DMS53 (cell line): ENCODE data around the gene DTNB.
"Not testable (repeated sequence)": the region's sequence is repeated elsewhere in the genome, so short reads cannot be mapped to it uniquely, and the experiment has no call there.

Source experiments
- DNase-seq: peaks from one replicate; lab custom pipeline; 2025; lab: John Stamatoyannopoulos, UW

The DTNB gene

DNA sequence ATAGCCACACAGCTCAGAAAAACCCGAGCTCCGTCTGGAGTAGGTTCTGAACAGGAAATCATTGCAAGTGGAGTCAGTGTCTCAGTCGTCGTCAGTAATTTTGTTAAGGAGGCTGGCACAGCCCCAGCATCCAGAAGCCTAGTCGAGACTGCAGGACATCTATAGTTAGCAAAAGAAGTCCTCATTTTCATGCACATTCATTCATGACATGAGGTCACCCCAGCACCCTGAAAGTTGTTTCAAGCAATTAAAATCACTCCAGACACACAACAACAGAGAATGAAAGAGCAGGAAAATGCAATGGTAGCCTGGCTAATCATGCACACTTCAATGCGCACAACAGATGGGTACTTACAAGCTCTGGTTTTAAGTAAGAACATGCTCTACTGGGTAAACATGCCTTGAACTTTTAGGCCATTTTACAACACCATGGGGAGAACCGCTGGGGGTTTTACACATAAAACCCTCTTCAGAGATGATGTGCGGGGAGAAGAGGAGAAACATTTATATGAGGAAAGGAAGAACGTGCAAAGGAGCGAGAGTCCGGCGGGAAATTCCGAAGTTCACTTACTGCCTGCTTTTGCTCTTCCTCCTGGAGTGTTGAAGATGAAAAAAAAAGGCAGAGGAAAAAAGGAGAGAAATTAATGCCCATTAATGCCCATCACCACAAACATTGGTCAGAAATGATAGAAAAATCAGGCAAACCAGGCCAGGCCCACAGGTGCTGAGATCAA is 254.3 kb downstream of the DTNB start:
- no peak for DNase-seq

DNA sequence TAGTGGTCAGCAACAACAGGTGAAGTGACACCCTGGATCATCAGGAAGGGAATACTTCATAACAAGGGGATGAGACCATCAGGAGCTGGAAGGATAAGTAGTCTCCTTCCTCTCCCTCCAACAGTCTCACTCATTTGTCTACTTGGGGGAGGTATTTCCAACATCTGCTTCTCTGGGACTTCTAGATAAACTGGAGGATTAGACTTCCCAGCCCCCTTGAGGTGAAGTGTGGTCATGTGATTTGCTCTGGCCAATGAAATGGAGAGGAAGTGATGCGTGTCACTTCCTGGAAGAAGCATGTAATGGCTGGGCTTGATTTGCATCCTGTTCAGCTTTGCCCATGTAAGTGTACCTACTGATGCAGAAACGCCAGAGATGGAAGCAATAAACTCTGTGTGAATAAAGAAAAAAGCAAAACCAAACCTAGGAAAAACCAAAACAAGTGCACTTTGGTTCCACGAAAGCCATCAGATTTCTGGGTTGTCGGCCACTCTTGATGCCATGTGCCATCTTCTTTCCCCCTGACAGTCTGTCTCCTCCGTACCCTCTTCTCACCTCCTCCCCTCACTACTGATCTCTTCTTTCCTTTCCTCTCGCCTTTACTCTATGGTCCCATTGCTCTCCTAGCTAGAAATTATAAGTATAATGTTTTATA is 255.5 kb downstream of the DTNB start:
- DNase-seq, result peak; percentile 21

DNA sequence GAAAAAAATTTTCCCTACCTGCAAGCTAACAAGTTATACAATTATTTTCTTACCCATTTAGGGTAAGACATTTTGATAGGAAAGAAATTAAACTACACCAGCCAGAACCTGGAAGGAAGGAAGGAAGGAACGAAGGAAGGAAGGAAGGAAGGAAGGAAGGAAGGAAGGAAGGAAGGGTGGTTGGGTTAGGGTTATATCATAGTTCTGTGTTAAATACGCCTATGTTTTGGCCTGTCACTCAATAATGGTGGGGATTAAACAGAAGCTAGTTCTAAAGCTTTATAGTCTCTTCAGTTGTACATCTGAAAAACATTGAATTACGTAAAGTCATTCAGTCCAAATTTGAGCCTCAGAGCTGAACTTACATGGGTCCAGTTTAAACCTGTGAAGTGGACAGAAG is 256.7 kb downstream of the DTNB start:
- DNase-seq, result no peak

DNA sequence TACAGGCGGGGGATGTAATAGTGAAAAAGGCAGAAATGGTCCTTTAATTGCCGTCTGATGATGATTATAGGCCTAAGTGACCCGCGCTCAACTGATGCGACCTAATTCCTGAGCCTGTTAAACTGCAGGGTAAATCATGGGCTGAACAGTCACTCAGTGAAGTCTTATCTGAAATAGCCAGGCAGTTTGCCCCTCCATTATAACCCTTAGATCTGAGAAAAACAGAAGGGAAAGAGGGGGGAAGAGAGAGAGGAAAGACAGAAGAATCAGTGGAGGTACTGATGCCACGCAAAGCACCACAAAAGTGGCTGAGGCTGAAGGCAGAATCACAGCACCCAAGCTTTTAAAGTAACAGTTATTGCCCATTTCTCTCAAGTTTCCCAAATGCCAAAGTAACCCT is 258.6 kb downstream of the DTNB start:
- DNase-seq, result no peak

DNA sequence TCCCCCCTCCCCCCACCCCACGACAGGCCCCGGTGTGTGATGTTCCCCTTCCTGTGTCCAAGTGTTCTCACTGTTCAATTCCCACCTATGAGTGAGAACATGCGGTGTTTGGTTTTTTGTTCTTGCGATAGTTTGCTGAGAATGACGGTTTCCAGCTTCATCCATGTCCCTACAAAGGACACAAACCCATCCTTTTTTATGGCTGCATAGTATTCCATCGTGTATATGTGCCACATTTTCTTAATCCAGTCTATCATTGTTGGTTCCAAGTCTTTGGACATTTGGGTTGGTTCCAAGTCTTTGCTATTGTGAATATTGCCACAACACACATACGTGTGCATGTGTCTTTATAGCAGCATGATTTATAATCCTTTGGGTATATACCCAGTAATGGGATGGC is 260.0 kb downstream of the DTNB start:
- not testable (repeated sequence) for DNase-seq

DNA sequence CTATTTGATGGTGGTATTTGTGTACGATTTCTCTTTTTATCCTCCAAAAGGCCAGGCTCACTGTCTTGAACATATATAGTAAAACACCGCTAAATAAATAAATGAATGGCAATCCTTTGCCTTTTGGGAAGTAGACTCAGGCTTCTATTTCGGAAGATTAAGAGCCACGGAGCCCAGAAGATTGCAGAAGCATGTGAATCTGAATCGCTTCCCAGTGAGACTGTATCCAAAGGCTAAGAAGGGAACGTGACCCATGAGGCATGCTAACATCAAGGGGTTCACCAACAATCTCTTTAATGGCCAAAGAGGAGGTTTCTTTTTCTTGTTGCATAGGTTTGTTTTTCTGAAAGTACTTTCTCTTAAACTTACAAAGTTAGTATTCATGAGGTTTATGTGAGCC is 261.6 kb downstream of the DTNB start:
- DNase-seq, result no peak

DNA sequence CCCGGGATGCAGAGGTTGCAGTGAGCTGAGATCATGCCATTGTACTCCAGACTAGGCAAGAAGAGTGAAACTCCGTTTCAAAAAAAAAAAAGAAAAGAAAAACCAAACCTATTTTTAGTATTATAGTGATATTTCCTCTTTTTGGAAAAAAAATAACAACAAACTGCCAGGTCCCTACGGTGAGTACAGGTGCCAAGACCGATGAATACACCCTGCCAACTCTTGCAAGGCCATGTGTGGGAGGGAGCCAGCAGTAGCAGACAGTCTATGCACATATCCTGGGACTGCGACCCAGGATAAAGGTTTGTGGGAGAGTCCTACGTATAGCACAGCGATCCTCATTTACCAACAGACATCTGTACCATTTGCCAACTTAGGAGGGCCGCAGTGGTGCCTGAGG is 262.1 kb downstream of the DTNB start:
- DNase-seq, result no peak

DNA sequence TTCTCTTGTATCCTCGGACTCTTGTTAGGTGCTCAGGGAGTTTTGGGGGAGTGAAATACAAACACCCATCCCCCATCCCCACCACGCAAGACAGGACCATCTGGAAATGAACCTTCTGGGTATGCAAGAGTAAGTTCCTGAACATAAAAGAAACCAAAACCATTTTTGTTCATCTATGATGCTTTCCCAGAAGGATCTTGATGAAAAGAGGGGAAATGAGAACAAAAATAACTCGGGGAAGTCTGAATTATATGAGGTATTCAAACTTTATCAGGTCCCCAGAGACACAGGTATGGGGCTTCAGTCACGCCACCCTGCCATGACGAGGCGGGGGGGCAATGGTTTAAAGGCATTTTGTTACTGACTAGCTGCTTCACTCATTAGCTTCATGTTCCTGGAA is 263.0 kb downstream of the DTNB start:
- DNase-seq, result no peak

DNA sequence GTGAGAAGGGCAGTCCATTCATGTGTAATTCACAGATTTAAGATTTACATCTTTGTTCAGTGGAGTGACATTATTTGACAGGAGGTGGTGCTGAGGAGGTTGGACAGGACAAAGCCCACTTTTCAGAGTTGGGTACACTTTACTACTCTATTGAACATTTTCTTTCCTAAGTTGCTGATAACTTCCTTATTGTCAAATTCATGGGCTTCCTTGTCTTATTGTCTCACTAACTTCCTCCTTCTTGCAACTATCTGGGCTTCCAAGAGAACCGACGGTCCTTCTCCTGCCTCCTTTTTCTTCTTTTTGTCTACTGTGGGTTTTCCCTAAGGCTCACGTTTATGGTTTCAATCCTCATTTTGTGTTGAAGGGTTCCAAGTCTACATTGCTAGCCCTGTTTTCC is 263.9 kb downstream of the DTNB start:
- DNase-seq, result no peak

DNA sequence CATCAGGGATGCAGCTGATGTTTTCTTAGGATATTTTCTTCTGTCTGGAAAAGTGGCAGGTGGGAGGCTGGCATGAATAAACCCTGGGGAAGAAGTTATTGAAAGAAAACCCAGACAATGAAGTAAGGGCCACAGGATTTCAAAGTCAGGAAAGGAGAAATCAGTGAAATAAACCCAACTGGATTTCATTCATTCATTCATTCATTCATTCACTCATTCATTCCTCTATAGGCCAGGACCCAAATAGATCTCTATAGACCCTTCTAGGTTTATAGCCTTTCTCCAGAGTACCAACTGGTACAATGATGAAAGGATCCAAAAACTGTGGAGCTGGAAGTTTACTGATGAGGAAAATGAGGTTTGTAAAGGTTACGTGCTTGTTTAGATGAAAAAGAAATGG is 264.3 kb downstream of the DTNB start:
- DNase-seq, result no peak

DNA sequence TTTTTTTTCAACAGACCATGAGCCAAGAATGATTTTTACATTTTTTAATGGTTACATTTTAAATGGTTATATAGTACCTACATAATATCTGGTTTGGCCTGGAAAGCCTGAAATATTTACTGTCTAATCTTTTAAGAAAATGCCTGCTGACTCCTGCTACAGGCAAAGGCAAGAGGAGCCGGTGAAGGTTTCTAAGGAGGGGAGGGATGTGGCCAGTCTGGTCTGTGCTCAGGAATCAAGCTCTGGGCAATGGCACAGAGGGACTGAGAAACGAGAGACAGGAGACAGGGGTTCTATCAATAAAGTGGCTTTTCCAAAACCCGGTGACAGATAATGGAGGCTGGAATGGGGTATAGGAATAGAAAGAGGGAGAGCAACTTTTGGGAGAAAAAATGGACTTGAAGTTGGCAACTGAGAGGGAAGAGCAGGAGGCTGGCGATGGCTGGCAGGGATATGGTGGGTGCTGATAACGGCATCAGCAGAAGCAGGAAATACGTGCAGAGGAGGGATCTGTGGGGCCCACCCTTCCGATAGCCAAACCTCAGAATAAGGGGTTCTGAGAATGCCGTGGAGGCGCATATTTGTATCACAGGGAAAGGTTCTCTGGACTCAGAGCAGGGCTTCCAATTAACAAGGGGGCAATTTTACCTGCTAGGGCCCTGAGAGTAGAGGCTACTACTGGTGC is 267.6 kb downstream of the DTNB start:
- DNase-seq, result no peak

DNA sequence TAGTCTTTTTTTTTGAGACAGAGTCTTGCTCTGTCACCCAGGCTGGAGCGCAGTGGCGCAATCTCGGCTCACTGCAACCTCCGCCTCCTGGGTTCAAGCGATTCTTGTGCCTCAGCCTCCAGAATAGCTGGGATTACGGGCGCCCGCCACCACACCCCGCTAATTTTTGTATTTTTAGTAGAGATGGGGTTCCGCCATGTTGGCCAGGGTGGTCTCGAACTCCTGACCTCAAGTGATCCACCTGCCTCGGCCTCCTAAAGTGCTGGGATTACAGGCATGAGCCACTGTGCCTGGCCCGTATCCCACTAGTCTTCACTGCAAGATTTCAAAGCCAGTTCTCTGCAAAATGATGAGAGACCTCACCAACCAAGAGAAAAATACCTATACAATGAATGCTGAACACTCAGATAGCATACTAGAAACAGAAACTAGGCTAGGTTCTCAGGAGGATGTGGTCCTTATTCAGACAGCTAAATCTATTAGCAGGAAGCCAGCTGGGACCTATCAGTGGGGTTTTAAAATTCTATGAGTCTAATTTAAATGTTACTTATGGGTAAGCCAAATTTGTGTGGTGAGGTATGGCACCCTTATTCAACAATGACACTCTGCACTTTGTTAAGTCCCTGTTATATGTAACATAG is 270.1 kb downstream of the DTNB start:
- DNase-seq, result not testable (repeated sequence)

DNA sequence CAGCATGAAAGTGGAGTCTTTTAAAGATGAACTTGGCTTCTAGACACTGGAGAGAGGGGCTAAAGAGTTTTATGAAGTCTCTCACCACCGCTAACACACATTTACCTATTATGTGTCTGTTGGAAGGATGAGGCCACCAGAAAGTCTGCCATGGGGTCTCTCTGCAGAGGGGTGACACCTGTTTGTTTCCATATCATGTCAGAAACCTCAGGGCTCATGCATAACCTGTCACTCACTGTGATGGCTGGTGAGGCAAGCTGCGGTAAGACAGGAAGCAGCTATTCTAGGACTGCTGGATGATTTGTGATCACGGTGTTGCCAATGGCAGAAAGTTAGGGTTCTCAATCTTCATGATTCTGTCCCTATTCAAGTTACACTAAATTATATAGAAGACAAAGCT is 270.9 kb downstream of the DTNB start:
- peak; percentile 6 for DNase-seq

DNA sequence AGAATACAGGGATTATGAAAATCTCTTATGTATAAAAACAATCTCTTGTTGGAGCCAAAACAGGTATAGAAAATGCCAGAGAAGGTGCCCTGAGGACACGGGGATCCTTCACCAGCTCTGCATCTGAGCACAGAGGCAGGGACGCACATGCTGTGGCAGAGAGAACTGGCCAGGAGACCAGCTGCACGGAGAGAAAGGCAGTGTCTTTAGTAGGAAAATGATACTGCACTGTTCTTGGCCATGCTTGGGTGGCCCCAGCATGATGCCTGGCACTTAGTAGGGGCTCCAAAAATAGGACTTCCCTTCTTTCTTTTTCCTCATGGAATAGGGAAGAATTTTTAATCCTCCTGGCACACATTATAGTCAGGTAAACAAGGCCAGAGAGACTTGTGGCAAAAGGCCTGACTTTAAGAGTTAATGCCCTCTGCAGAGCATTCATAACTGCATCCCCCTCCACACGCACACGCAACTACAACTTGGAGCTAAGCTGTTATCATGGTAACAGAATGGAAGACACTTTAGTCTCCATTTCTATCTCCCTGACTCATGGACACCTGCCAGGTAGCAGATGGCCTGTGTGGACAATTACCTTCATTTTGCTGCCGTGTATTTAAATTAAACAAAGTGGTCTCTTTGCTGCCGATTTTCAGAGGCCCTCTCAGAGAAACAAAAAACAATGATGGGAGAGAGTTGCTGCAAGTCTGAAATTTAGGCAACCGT is 271.9 kb downstream of the DTNB start:
- peak; percentile 76 for DNase-seq

DNA sequence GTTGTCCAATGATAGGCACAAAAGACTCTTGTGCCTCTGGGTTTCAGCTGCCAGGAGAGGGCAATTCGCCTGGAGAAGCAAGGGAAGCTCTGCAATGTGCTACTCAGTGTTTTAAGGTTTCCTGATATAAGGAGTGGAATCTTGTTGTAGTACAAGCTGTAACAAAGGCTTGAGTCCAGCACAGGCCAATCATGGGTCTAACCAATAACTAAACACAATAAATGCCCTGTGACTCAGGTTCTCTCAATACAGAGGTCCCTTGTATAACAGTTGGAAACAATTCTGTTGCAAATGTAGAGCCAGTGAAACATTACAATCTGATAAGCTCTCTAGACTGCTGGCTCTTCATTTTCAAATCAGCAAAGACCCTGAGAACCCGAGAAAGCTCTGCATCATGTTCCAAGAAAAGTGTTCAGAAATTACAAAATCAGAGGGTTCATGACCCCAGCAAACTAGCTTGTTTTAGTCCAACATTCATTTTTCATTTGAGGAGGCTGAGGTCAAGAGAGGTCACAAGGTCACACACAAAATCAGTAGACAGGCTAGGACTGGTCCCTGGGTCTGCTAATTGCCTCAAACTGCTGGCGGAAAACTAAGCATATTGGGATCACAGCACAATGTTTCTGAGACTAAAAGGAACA is 272.7 kb downstream of the DTNB start:
- no peak for DNase-seq

DNA sequence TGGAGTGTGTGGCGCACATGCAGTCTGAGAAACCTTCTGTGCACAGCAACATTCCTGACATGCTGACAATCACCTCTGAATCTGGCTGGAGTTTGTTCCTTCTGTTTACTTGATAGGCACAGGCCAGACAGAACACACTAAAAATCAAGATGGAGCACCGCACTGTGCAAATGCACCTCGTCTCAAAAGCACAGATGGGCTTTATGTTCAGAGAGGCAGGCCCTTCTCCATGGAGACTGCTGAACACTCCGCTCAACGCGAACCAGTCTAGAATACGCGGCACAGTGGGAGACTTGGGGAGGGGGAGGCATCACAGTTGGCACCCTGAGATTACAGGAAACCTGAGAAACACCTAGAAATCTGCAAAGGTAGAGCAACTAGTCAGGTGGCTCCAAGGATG is 273.2 kb downstream of the DTNB start:
- DNase-seq, result no peak

DNA sequence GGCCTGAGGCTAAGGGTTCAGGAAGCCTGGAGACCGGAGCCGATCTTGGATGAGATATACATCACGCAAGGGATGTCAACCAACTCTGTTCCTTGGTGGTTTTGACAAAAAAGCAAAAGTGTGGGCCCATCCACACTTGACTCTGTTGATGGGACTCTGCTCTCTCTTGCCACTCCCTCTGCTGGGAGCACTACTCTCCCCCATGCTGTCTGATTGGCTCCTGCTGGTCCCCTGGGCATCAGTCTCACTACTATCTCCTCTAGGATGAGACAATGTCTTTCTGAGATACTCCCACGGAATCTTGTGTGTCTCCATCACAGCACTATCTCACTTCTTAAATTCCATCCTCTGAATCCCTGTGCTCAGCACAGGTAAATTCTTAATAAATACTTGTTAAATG is 274.8 kb downstream of the DTNB start:
- DNase-seq, result no peak

DNA sequence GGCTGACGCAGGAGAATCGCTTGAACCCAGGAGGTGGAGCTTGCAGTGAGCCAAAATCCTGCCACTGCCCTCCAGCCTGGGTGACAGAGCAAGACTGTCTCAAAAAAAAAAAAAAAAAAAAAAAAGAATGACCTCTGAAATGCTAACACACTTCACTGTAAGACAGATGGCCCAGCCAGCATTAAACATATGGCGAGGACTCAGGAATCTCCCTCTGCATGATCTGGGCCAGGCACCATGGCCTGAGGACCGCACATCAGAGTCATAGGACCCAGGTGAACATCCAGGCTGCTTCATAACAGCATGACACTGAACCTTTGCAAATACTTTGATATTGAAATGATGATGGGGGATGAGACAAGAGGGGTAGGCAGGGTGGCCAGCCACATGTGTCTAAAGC is 275.6 kb downstream of the DTNB start:
- DNase-seq, result peak; percentile 5

DNA sequence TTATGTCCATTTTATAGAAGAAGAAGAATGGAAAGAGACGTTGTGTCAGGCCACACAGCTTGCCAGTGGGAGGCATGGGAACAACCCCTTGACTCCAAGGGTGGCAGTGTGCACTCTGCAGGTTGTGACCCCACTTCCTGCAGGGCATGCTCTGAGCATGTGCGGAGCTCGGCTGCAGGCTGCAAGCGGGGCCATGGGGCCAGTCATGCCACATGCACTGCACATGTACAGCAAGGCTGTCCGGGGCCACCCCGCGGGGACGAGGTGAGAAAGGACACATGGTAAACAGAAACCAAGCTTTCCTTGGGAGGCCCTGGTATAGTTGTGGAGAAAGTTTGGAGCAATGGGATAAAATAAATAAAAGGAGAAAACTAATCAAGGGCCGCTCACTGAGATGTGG is 284.2 kb downstream of the DTNB start:
- no peak for DNase-seq

DNA sequence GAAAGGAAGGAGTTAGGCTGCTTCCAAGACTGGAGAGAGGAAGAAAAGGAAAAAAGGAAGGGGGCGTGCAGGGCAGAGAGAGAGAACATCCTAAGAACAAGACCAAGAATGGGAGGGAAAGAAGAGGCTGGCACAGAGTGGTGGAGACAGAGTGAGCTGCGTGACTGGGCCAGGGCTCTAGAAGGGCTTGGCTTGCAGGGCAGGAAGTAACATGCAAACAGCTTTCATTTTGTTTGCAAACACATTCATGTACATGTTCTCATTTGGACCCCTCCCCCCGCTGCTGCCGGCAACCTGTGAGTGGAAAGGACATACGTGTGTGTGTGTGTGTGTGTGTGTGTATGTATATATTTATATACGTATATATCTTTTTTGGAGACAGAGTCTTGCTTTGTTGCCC is 284.9 kb downstream of the DTNB start:
- no peak for DNase-seq

DNA sequence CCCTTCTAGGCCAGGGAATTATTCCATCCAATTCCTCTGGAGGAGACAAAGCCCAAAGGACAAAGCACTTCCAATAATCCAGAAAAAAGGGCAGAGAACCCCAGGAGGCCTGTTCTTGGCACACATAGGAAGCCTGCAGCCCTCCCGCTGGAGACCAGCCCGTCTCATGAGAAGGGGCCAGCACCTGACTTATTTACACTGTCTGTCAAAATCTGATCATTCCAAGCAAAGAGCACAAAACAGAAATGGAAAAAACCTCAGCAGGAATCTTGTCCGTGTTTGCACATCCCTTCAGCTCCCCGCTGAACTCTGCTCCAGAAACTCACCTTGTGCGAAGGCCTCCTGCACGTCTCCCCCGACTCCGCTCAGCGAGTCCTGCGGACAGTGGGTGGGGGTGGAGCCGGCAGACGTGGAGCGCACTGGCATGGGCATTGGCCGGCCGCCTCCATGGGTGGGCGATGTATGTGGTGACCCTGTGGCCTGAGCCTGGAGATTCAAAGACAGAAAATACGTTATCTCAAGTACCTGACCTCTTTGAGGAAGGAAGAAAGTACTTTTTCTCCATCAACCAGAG is 285.4 kb downstream of the DTNB start:
- DNase-seq, result no peak
